ENCODE data around the gene SOS2.

GRCh38 chr14:50242566-50243310, 11.4 kb upstream of the SOS2 start:
- TF ChIP-seq, protein P1, sequence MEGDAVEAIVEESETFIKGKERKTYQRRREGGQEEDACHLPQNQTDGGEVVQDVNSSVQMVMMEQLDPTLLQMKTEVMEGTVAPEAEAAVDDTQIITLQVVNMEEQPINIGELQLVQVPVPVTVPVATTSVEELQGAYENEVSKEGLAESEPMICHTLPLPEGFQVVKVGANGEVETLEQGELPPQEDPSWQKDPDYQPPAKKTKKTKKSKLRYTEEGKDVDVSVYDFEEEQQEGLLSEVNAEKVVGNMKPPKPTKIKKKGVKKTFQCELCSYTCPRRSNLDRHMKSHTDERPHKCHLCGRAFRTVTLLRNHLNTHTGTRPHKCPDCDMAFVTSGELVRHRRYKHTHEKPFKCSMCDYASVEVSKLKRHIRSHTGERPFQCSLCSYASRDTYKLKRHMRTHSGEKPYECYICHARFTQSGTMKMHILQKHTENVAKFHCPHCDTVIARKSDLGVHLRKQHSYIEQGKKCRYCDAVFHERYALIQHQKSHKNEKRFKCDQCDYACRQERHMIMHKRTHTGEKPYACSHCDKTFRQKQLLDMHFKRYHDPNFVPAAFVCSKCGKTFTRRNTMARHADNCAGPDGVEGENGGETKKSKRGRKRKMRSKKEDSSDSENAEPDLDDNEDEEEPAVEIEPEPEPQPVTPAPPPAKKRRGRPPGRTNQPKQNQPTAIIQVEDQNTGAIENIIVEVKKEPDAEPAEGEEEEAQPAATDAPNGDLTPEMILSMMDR (IDR thresholded peaks at IDR 0.05; ENCODE audit: low read depth, low read length, poor library complexity, severe bottlenecking), result no peak
- no peak for TF ChIP-seq EZH2phosphoT487 (IDR thresholded peaks at IDR 0.05; ENCODE audit: borderline replicate concordance, low read length)
